Lower leg skin (tissue), 3 donors: Measurements from ENCODE around the gene SCT.

Source experiments
- POLR2A ChIP-seq, 2 donors: fragments of 450-650 bp; IDR thresholded peaks; one replicate each; pipeline ENCODE4 v1.6.1; 2016 to 2017; ENCODE audit warnings: antibody characterized with exemption in 2 of 2, mild to moderate bottlenecking in 1 of 2, moderate library complexity in 1 of 2
- TF ChIP-seq, protein P1 (sequence below), 3 donors: fragments of 450-650 bp; IDR thresholded peaks; one replicate each; pipeline ENCODE4 v1.5.1; 2016; ENCODE audit warnings: antibody characterized with exemption in 3 of 3, mild to moderate bottlenecking in 3 of 3, moderate library complexity in 2 of 3

DNA sequence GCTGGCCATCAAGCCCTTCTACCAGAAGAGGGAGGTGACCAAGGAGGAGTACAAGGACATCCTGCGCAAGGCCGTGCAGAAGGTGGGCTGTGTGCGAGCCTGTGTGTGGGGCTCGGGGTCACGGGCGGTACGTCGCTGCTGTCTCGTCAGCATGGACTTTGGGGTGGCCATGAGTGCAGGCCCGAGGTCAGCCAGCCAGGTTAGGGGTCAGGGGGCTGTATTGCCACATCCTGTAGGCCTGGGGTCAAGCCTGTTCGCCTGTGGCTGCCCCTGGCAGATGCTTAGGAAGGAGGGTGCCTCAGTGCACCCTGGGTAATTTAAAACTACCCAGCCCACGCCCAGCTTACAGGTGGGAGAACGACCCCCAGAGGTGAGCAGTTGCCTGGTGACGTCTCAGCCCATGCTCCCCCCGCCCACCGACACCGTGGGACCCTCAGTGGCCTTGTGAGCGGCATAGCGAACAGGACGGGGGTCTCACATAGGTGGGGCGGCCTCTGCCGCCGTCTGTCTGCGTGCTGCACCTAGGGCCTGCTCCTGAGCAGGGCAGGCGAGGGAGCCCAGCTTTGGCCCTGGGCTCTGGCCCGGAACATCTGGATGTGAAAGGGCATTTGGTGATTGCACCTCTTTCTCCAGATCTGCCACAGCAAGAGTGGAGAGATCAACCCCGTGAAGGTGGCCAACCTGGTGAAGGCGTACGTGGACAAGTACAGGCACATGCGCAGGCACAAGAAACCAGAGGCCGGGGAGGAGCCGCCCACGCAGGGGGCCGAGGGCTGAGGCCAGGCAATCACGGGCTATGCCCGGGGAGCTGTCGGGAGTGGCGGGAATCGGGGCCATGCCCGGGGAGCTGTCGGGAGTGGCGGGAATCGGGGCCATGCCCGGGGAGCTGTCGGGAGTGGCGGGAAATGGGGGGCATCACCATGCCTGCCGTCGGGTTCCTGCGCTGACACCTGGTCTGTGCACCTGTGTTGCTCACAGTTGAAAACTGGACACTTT lies 15.7 kb downstream of the SCT start:
- TF ChIP-seq, protein P1, sequence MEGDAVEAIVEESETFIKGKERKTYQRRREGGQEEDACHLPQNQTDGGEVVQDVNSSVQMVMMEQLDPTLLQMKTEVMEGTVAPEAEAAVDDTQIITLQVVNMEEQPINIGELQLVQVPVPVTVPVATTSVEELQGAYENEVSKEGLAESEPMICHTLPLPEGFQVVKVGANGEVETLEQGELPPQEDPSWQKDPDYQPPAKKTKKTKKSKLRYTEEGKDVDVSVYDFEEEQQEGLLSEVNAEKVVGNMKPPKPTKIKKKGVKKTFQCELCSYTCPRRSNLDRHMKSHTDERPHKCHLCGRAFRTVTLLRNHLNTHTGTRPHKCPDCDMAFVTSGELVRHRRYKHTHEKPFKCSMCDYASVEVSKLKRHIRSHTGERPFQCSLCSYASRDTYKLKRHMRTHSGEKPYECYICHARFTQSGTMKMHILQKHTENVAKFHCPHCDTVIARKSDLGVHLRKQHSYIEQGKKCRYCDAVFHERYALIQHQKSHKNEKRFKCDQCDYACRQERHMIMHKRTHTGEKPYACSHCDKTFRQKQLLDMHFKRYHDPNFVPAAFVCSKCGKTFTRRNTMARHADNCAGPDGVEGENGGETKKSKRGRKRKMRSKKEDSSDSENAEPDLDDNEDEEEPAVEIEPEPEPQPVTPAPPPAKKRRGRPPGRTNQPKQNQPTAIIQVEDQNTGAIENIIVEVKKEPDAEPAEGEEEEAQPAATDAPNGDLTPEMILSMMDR (IDR thresholded peaks at IDR 0.05), result no peak
- TF ChIP-seq POLR2A (IDR thresholded peaks at IDR 0.05), result no peak
